ENCODE results near the gene PRSS48. TPM values are rescaled to one million over a fixed set of nuclear protein-coding genes. Genes with fewer than 3 reads are reported as not detected.

The PRSS48 gene
- total RNA-seq, 1 experiment from 2014 or later, result not detected

GRCh38 chr4:151257704-151258103, 19.3 kb upstream of the PRSS48 start:
- H4K20me1 ChIP-seq (ENCODE audit: control insufficient read depth, insufficient read depth, insufficient read length), result peaks cover 3% of the 10 kb centered on the region
- H3K4me1 Mint-ChIP-seq, result peaks cover 0 to 2% of the 10 kb centered on the region in 2 experiments; a peak in 1 of 4 replicates
- H2AK5ac ChIP-seq (ENCODE audit: insufficient read length, low read length), result no peak overlapping the region
- no peak overlapping the region for H3K4me3 Mint-ChIP-seq
- H2BK5ac ChIP-seq (ENCODE audit: insufficient read length, low read length), result no peak overlapping the region
- no peaks in the 10 kb centered on the region for H3K27me3 Mint-ChIP-seq (ENCODE audit: low read depth)
- no peak overlapping the region for H4K91ac ChIP-seq (ENCODE audit: insufficient read length, low read depth, low read length)
- H2AFZ ChIP-seq (ENCODE audit: low read length), result no peak overlapping the region
- H2BK15ac ChIP-seq (ENCODE audit: low read depth, low read length), result no peak overlapping the region
- peaks cover 11 to 16% (median 12%) of the 10 kb centered on the region in 3 experiments for H3K36me3 Mint-ChIP-seq (ENCODE audit: insufficient read depth in 1 of 3, low read depth in 3 of 3)
- H3K79me2 ChIP-seq (ENCODE audit: insufficient read depth, low read length), result no peaks in the 10 kb centered on the region
- no peak for DNase-seq
- H3K4ac ChIP-seq (ENCODE audit: low read depth, low read length), result no peak overlapping the region
- H3K18ac ChIP-seq (ENCODE audit: insufficient read length, low read depth, low read length), result no peak overlapping the region
- WGBS (ENCODE audit: extremely low coverage, insufficient read length, low lambda C conversion rate), result no CpG with 5 or more reads among the region's 4 CpGs
- H2BK20ac ChIP-seq (ENCODE audit: low read depth, low read length, poor library complexity, severe bottlenecking), result no peak overlapping the region
- H2BK120ac ChIP-seq (ENCODE audit: low read depth, low read length, poor library complexity, severe bottlenecking), result no peak overlapping the region
- TF ChIP-seq, protein P1, sequence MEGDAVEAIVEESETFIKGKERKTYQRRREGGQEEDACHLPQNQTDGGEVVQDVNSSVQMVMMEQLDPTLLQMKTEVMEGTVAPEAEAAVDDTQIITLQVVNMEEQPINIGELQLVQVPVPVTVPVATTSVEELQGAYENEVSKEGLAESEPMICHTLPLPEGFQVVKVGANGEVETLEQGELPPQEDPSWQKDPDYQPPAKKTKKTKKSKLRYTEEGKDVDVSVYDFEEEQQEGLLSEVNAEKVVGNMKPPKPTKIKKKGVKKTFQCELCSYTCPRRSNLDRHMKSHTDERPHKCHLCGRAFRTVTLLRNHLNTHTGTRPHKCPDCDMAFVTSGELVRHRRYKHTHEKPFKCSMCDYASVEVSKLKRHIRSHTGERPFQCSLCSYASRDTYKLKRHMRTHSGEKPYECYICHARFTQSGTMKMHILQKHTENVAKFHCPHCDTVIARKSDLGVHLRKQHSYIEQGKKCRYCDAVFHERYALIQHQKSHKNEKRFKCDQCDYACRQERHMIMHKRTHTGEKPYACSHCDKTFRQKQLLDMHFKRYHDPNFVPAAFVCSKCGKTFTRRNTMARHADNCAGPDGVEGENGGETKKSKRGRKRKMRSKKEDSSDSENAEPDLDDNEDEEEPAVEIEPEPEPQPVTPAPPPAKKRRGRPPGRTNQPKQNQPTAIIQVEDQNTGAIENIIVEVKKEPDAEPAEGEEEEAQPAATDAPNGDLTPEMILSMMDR (conservative IDR thresholded peaks at IDR 0.05), result no peak
- H3K27me3 ChIP-seq (ENCODE audit: insufficient read depth, low read length), result no peaks in the 10 kb centered on the region
- H3K27ac Mint-ChIP-seq, result 0 out of 7 replicates have a peak overlapping the region, but pooled peaks of 1 of the 3 experiments have one; percentile 10
- H3K9ac ChIP-seq (ENCODE audit: extremely low read depth, insufficient read length, low read length), result no peak overlapping the region
- H3K56ac ChIP-seq (ENCODE audit: insufficient read length, low read depth, low read length), result no peak overlapping the region
- no peak overlapping the region for H2BK12ac ChIP-seq (ENCODE audit: insufficient read length, low read depth, low read length)
- H3K79me1 ChIP-seq (ENCODE audit: insufficient read depth, low read depth, low read length, poor library complexity, severe bottlenecking), result peaks cover 6% of the 10 kb centered on the region
- H3T11ph ChIP-seq (ENCODE audit: low read length), result no peak overlapping the region
- H3K9me3 Mint-ChIP-seq, result peaks cover 6 to 9% of the 10 kb centered on the region in 2 experiments; a peak in 4 of 5 replicates
- no peaks in the 10 kb centered on the region for H3K23me2 ChIP-seq (ENCODE audit: insufficient read length, low read depth, low read length, poor library complexity, severe bottlenecking)
- H3K14ac ChIP-seq (ENCODE audit: insufficient read depth, low read length), result no peak overlapping the region
- no peak overlapping the region for H4K8ac ChIP-seq (replicated peaks; ENCODE audit: insufficient read length, low read depth, low read length)
- H3K4me2 ChIP-seq (ENCODE audit: insufficient read depth, insufficient read length, low read length), result no peak overlapping the region
- H4K5ac ChIP-seq (ENCODE audit: insufficient read length, low read depth, low read length), result no peak overlapping the region
- H3K27ac ChIP-seq (ENCODE audit: insufficient read length, low read depth, low read length), result no peak overlapping the region
- no peak overlapping the region for H3K23ac ChIP-seq (ENCODE audit: insufficient read length, low read depth, low read length)
- no peaks in the 10 kb centered on the region for H3K4me1 ChIP-seq (ENCODE audit: insufficient read depth, low read length)
- H3K9me3 ChIP-seq (ENCODE audit: control insufficient read depth, low read depth, low read length), result no peaks in the 10 kb centered on the region

Data from H9 (cell line).